Measurements from ENCODE around the gene PTPN12. TPM values are rescaled to one million over a fixed set of nuclear protein-coding genes. Genes with fewer than 3 reads are reported as not detected.

PTPN12 gene
- polyA plus RNA-seq (2011; rRNA removed), result 41.4 and 45.3 TPM in 2 replicates
- 31.0 and 51.6 TPM in 2 replicates for polyA minus RNA-seq (2011; rRNA and poly(A)+ RNA removed)

GRCh38 chr7:77537136-77537777 is at the start of gene PTPN12:
Gene PTPN12 (plus strand): TSS chr7:77537295. CDS start chr7:77537547, 252 bp downstream.
- H3K27me3 ChIP-seq (ENCODE audit: control insufficient read depth, insufficient read depth, low read length), result no peaks in the 10 kb centered on the region
- ChIA-PET POLR2A (interaction anchor here (0.5 to 1.3 kb wide), 6 partner anchors 124 to 287 kb away, joined by 3 to 8 read pairs (median 4); partner anchors contain the start of genes PHTF2 and TMEM60), CTCF (no interaction called here)
- H3K9me3 ChIP-seq (ENCODE audit: control insufficient read depth, insufficient read depth, low read length), result peaks cover 9% of the 10 kb centered on the region; the same call in 1 of the 2 replicates
- H3K4me3 ChIP-seq (ENCODE audit: low read depth, low read length), result peak within 1 kb of the TSS; percentile 99
- DNase-seq (ENCODE audit: low read depth, low spot score), result no peak
- TF ChIP-seq CTCF (IDR thresholded peaks at IDR 0.05; ENCODE audit: low read depth, low read length), result no peak
- H3K27ac ChIP-seq (ENCODE audit: low read depth, low read length), result peak within 1 kb of the TSS; percentile 86

GRCh38 chr7:77488986-77489385 is 48.1 kb upstream of the PTPN12 start:
- ChIA-PET CTCF (no interaction called here), POLR2A (no interaction called here)
- Histone ChIP-seq H3K27ac (ENCODE audit: low read depth, low read length) (no peak overlapping the region), H3K27me3 (ENCODE audit: control insufficient read depth, insufficient read depth, low read length) (peaks cover 2% of the 10 kb centered on the region), H3K9me3 (ENCODE audit: control insufficient read depth, insufficient read depth, low read length) (peaks cover 2% of the 10 kb centered on the region; the same call in 1 of the 2 replicates), H3K4me3 (ENCODE audit: low read depth, low read length) (no peak overlapping the region)
- DNase-seq (ENCODE audit: low read depth, low spot score), result no peak
- no peak for TF ChIP-seq CTCF (IDR thresholded peaks at IDR 0.05; ENCODE audit: low read depth, low read length)

GRCh38 chr7:77497079-77497478 is 40.0 kb upstream of the PTPN12 start:
- DNase-seq (ENCODE audit: low read depth, low spot score), result no peak
- CTCF ChIA-PET, result no interaction called here
- POLR2A ChIA-PET, result no interaction called here
- no peaks in the 10 kb centered on the region for H3K27me3 ChIP-seq (ENCODE audit: control insufficient read depth, insufficient read depth, low read length)
- no peak overlapping the region for H3K27ac ChIP-seq (ENCODE audit: low read depth, low read length)
- TF ChIP-seq CTCF (IDR thresholded peaks at IDR 0.05; ENCODE audit: low read depth, low read length), result no peak
- peaks cover 7% of the 10 kb centered on the region; the same call in 1 of the 2 replicates for H3K9me3 ChIP-seq (ENCODE audit: control insufficient read depth, insufficient read depth, low read length)
- H3K4me3 ChIP-seq (ENCODE audit: low read depth, low read length), result no peak overlapping the region

- TF ChIP-seq CTCF (IDR thresholded peaks at IDR 0.05; ENCODE audit: low read depth, low read length), result no peak
- no peak for DNase-seq (ENCODE audit: low read depth, low spot score)
- H3K27ac ChIP-seq (ENCODE audit: low read depth, low read length), result no peak overlapping the region
- peaks cover 6% of the 10 kb centered on the region; the same call in 1 of the 2 replicates for H3K9me3 ChIP-seq (ENCODE audit: control insufficient read depth, insufficient read depth, low read length)
- CTCF ChIA-PET, result no interaction called here
- no peaks in the 10 kb centered on the region for H3K27me3 ChIP-seq (ENCODE audit: control insufficient read depth, insufficient read depth, low read length)
- H3K4me3 ChIP-seq (ENCODE audit: low read depth, low read length), result no peak overlapping the region
- POLR2A ChIA-PET, result no interaction called here
These were observed 38.3 kb upstream of the PTPN12 start for GRCh38 chr7:77498659-77499379.

- CTCF ChIA-PET, result no interaction called here
- DNase-seq (ENCODE audit: low read depth, low spot score), result no peak
- H3K4me3 ChIP-seq (ENCODE audit: low read depth, low read length), result no peak overlapping the region
- no peaks in the 10 kb centered on the region for H3K27me3 ChIP-seq (ENCODE audit: control insufficient read depth, insufficient read depth, low read length)
- TF ChIP-seq CTCF (IDR thresholded peaks at IDR 0.05; ENCODE audit: low read depth, low read length), result no peak
- POLR2A ChIA-PET, result no interaction called here
- H3K9me3 ChIP-seq (ENCODE audit: control insufficient read depth, insufficient read depth, low read length), result no peaks in the 10 kb centered on the region
- no peak overlapping the region for H3K27ac ChIP-seq (ENCODE audit: low read depth, low read length)
These were observed 35.9 kb upstream of the PTPN12 start for GRCh38 chr7:77501192-77501515.

Measured in AG04450 (cell line).